HEK293 (cell line): ENCODE measurements around the gene YWHAG.

Experiments used
- ZBTB1 ChIP-seq: fragments of 450-650 bp; formaldehyde crosslinking; IDR thresholded peaks from 2 replicates; pipeline ENCODE4 v1.5.1; 2016; ENCODE audit warnings: missing biosample characterization, missing genetic modification characterization
- ZBTB7A ChIP-seq: fragments of 450-650 bp; formaldehyde crosslinking; IDR thresholded peaks from 2 replicates; pipeline ENCODE4 v1.5.1; 2016; ENCODE audit warnings: low read depth, missing biosample characterization, missing genetic modification characterization
- ZNF830 ChIP-seq: fragments of 450-650 bp; IDR thresholded peaks from 2 replicates; pipeline ENCODE4 v1.5.0; 2018; ENCODE audit warnings: missing biosample characterization, missing genetic modification characterization, low read depth, mild to moderate bottlenecking, moderate library complexity
- ZNF843 ChIP-seq: fragments of 450-650 bp; formaldehyde crosslinking; IDR thresholded peaks from 2 replicates; pipeline ENCODE4 v1.5.1; 2016; ENCODE audit warnings: missing biosample characterization, missing genetic modification characterization
- TF ChIP-seq, protein P1 (sequence below): fragments of 450-650 bp; formaldehyde crosslinking; IDR thresholded peaks from 2 replicates; pipeline ENCODE4 v1.5.1; 2016; ENCODE audit warnings: missing biosample characterization, missing genetic modification characterization
- TF ChIP-seq, protein P2 (sequence below): fragments of 450-650 bp; formaldehyde crosslinking; optimal IDR thresholded peaks from 2 replicates; pipeline ENCODE3; 2016; ENCODE audit warnings: missing biosample characterization, mild to moderate bottlenecking, missing genetic modification characterization
- TF ChIP-seq, protein P3 (sequence below): fragments of 450-650 bp; formaldehyde crosslinking; IDR thresholded peaks from 2 replicates; pipeline ENCODE4 v1.5.1; 2016; ENCODE audit warnings: missing biosample characterization, missing genetic modification characterization
- TF ChIP-seq, protein P4 (sequence below): fragments of 450-650 bp; formaldehyde crosslinking; IDR thresholded peaks from 2 replicates; pipeline ENCODE4 v1.5.1; 2016; ENCODE audit warnings: missing biosample characterization, missing genetic modification characterization
- TF ChIP-seq, protein P5 (sequence below): fragments of 450-650 bp; formaldehyde crosslinking; IDR thresholded peaks from 2 replicates; pipeline ENCODE4 v1.5.1; 2016; ENCODE audit warnings: missing biosample characterization, missing genetic modification characterization, low read depth
- TF ChIP-seq, protein P6 (sequence below): fragments of 450-650 bp; formaldehyde crosslinking; IDR thresholded peaks from 2 replicates; pipeline ENCODE4 v1.5.1; 2016; ENCODE audit warnings: missing biosample characterization, missing genetic modification characterization

DNA sequence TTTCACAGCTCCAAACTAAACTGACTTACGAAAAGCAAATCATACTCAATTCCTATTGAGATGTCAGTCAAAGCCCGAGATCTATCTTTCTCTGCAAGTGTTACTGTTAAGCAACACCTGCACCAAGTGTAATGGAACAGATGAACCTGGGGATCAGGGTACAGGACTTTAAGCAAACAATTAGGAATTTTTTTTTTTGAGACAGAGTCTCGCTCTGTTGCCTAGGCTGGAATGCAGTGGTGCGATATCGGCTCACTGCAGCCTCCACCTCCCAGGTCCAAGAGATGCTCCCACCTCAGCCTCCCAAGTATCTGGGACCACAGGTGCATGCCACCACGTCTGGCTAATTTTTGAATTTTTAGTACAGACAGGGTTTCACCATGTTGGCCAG, 14.9 kb downstream of the YWHAG start:
- TF ChIP-seq, protein P1, sequence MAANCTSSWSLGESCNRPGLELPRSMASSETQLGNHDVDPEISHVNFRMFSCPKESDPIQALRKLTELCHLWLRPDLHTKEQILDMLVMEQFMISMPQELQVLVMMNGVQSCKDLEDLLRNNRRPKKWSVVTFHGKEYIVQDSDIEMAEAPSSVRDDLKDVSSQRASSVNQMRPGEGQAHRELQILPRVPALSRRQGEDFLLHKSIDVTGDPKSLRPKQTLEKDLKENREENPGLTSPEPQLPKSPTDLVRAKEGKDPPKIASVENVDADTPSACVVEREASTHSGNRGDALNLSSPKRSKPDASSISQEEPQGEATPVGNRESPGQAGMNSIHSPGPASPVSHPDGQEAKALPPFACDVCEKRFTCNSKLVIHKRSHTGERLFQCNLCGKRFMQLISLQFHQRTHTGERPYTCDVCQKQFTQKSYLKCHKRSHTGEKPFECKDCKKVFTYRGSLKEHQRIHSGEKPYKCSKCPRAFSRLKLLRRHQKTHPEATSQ (tag by site-specific recombination), result no peak
- TF ChIP-seq, protein P2, sequence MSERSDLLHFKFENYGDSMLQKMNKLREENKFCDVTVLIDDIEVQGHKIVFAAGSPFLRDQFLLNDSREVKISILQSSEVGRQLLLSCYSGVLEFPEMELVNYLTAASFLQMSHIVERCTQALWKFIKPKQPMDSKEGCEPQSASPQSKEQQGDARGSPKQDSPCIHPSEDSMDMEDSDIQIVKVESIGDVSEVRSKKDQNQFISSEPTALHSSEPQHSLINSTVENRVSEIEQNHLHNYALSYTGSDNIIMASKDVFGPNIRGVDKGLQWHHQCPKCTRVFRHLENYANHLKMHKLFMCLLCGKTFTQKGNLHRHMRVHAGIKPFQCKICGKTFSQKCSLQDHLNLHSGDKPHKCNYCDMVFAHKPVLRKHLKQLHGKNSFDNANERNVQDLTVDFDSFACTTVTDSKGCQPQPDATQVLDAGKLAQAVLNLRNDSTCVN (tag by site-specific recombination), result no peak
- TF ChIP-seq, protein P3, sequence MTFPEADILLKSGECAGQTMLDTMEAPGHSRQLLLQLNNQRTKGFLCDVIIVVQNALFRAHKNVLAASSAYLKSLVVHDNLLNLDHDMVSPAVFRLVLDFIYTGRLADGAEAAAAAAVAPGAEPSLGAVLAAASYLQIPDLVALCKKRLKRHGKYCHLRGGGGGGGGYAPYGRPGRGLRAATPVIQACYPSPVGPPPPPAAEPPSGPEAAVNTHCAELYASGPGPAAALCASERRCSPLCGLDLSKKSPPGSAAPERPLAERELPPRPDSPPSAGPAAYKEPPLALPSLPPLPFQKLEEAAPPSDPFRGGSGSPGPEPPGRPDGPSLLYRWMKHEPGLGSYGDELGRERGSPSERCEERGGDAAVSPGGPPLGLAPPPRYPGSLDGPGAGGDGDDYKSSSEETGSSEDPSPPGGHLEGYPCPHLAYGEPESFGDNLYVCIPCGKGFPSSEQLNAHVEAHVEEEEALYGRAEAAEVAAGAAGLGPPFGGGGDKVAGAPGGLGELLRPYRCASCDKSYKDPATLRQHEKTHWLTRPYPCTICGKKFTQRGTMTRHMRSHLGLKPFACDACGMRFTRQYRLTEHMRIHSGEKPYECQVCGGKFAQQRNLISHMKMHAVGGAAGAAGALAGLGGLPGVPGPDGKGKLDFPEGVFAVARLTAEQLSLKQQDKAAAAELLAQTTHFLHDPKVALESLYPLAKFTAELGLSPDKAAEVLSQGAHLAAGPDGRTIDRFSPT, result no peak
- TF ChIP-seq, protein P4, sequence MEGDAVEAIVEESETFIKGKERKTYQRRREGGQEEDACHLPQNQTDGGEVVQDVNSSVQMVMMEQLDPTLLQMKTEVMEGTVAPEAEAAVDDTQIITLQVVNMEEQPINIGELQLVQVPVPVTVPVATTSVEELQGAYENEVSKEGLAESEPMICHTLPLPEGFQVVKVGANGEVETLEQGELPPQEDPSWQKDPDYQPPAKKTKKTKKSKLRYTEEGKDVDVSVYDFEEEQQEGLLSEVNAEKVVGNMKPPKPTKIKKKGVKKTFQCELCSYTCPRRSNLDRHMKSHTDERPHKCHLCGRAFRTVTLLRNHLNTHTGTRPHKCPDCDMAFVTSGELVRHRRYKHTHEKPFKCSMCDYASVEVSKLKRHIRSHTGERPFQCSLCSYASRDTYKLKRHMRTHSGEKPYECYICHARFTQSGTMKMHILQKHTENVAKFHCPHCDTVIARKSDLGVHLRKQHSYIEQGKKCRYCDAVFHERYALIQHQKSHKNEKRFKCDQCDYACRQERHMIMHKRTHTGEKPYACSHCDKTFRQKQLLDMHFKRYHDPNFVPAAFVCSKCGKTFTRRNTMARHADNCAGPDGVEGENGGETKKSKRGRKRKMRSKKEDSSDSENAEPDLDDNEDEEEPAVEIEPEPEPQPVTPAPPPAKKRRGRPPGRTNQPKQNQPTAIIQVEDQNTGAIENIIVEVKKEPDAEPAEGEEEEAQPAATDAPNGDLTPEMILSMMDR (tag by site-specific recombination), result no peak
- TF ChIP-seq, protein P5, sequence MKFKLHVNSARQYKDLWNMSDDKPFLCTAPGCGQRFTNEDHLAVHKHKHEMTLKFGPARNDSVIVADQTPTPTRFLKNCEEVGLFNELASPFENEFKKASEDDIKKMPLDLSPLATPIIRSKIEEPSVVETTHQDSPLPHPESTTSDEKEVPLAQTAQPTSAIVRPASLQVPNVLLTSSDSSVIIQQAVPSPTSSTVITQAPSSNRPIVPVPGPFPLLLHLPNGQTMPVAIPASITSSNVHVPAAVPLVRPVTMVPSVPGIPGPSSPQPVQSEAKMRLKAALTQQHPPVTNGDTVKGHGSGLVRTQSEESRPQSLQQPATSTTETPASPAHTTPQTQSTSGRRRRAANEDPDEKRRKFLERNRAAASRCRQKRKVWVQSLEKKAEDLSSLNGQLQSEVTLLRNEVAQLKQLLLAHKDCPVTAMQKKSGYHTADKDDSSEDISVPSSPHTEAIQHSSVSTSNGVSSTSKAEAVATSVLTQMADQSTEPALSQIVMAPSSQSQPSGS (tag by site-specific recombination), result no peak
- TF ChIP-seq, protein P6, sequence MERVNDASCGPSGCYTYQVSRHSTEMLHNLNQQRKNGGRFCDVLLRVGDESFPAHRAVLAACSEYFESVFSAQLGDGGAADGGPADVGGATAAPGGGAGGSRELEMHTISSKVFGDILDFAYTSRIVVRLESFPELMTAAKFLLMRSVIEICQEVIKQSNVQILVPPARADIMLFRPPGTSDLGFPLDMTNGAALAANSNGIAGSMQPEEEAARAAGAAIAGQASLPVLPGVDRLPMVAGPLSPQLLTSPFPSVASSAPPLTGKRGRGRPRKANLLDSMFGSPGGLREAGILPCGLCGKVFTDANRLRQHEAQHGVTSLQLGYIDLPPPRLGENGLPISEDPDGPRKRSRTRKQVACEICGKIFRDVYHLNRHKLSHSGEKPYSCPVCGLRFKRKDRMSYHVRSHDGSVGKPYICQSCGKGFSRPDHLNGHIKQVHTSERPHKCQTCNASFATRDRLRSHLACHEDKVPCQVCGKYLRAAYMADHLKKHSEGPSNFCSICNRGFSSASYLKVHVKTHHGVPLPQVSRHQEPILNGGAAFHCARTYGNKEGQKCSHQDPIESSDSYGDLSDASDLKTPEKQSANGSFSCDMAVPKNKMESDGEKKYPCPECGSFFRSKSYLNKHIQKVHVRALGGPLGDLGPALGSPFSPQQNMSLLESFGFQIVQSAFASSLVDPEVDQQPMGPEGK (tag by site-specific recombination), result no peak
- TF ChIP-seq ZNF830 (no peak), ZNF843 (tag by site-specific recombination) (no peak), ZBTB1 (tag by site-specific recombination) (no peak), ZBTB7A (tag by site-specific recombination) (no peak)
